Measurements from ENCODE around the gene CCDC88B.

- TF ChIP-seq EZH2phosphoT487 (IDR thresholded peaks at IDR 0.05; ENCODE audit: insufficient read depth, low read depth) (no peak), EZH2 (IDR thresholded peaks at IDR 0.05; ENCODE audit: insufficient read depth, poor library complexity, severe bottlenecking) (no peak)
Measured at GRCh38 chr11:64314805-64315561, 25.0 kb upstream of the CCDC88B start.
